GM19395 (cell line): ENCODE data around the gene ERFL.

ENCODE experiments used
- ATAC-seq: cut with Tn5 transposase; IDR thresholded peaks from one replicate; pipeline ENCODE4 v1.9.1; 2021; ENCODE audit warnings: mild to moderate bottlenecking, moderate library complexity; ENCODE audit not compliant: unreplicated experiment

The ERFL gene

DNA sequence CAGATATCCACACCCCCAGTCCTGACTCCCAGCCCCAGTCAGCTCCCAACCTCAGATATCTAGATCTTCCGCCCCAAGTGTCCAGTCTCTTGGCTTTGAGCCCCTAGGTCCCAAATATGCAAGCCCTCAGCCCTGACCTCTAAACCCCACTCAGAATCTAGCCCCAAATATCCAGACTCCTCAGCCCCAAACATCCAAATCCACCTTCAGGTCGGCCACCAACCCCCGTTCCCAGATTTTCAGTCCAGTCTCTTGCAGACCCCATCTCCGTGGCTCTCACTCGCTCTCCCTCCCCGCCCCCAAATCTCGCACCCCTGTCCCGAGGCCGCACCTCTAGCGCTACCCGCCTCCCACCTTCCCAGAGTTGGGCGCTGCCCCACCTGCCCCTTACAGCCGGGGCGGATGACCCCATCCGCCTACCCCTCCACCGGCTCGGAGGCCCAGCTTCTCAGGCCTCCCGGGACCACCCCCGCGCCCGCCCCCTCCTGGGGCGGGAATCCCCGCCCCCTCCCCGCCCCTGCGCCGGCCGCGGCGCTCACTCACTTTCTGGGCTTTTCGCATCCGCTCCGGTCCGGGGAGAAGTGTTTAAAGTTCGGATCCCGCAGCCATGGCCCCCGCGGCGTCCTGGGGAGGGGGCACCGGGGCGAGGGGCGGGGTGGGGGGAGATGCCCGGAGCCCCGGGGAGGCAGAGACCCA lies 604 bp downstream of the ERFL start:
- no peak for ATAC-seq

DNA sequence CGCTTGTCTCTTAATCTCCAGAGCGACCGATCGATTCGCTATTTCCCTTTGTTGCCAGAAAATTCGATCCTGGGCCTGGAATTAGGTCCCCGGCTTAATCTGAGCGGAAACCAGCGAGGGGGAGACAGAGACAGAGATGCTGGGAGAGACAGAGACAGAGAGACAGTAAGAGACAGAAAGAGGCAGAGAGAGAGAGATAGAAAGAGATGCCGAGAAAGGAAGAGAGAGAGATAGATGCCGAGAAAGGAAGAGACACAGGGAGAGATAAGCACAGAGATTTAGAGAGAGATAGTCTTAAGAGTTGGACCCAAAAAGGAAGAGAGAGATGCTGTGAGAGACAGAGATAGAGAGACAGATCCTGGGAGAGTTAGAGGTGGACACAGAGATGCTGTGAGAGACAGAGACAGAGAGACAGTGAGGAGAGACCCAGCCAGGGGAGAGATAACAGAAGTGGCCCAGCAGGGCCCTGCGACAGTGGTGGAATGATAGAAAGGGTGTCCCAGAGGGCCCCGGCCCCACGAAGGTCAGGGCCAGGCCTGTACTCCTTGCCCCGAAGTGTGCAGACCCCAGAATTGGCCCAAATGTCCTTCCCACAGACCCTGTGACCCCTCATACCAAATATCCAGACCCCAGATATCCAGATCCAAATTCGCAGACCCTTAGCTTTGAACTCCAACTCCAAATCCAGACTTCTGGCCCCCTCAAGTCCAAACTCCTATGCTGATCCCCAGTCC lies 1.3 kb downstream of the ERFL start:
- ATAC-seq: no peak

DNA sequence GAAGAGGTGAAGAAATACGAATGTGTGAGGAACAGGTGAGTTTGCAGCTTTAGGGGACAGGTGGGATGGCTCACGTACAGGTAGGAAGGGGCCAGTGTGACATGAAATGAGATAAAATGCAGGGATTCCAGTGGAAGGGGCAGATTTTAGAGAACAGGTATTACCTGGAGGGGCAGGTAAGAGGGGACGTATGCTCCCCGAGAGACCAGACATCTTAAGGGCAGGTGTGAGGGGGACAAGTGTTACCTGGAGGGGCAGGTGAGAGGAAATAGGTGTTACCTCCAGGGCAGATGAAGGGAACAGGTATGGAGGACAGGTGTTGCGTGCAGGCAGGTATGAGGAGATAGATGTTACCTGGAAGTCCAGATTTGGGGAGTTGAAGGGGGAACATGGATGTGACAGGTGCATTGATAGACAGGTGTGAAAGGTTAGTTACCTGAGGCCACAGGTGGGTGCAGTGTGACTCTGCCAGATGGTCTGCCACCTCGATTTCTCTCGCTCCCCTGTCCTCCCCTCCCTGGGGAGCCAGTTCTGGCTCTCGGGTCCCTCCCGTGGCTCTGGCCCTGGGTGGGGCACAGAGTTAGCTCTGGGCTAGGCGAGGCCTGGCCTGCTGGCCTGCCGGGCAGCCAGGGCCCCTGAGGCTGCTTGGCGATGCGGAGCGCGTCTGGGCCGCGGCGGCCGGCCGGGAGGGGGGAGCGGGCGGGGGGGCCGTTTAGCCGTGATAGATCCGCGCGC lies 2.1 kb downstream of the ERFL start:
- no peak for ATAC-seq

DNA sequence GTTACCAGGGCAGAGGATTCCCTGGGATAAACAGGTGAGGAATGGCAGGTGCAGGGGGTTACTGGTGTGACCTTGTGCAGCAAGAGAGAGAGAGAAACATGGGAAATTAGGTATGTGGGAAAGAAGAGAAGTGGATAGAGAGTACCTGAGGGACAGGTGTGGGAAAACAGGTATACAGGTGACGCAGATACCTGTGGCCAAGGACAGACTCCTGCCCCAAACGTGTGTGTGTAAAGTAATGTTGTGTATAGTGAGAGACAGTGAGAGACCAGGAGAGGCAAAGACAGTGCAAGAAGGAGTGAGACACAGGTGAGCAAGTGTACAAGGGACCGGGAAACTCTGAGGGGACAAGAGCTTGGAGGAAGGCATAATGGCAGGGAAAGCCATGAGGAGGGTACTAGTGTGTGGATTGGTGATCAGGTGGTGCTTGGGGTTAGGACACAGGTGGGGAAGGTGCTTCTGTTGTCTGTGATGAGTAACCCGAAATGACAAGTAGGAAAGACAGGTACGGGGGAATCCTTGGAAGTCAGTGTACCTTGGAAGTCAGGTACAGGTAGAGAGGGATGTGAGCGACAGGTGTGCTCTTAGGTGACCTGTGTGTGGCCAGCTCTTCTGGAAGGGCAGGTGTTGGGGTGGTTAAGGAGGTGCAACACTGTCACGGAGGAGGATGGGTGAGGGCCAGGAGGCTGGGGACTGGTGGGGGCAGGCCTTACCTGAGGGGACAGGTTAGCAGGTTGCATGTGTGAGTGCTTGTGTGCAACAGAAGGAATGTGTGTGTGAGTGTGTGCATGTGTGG lies 2.8 kb downstream of the ERFL start:
- no peak for ATAC-seq

DNA sequence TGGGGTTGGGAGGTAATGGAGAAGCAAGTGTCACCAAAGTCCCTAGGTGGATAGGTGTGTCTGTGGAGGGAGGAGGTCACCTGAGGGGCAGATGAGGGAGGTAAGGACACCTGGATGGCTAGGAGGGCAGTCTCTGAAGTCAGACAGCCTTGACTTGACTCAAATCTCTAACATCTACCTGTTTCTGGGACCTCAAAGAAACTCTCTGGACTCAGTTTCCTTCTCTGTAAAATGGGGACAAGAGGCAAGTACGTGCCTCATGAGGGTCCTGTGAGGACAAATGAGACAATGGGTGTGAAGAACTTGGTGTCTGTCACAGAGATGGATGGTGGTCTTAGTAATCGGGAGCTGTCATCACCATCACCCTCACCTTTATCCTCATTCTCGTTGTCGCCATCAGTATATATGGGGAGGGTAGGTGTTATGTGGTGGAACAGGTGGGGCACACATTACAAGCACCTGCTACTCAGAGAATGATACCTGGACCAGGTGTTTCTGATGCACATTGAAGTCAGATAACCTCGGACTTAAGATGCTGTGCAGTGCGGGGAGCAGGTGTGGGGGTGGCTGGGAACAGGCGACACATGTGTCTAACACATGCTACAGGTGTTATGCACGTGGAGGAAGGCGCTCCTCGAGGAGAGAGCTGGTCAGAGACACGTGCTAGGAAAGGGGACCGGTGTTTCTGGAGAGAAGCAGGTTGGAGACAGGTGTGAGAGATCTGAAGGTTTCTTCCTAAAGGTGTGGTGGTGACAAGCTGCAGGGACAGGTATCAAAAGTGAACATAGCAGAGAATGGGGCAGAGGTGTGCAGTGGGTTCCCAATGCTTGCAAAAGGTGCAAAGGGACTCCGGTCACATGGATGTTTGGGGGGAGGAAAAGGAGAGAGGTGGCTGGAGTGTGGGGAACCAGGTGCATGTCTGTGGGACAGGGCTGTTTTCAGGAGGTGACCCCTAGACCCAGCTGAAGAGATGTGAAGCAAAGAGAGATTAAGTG lies 3.8 kb downstream of the ERFL start:
- ATAC-seq: no peak

DNA sequence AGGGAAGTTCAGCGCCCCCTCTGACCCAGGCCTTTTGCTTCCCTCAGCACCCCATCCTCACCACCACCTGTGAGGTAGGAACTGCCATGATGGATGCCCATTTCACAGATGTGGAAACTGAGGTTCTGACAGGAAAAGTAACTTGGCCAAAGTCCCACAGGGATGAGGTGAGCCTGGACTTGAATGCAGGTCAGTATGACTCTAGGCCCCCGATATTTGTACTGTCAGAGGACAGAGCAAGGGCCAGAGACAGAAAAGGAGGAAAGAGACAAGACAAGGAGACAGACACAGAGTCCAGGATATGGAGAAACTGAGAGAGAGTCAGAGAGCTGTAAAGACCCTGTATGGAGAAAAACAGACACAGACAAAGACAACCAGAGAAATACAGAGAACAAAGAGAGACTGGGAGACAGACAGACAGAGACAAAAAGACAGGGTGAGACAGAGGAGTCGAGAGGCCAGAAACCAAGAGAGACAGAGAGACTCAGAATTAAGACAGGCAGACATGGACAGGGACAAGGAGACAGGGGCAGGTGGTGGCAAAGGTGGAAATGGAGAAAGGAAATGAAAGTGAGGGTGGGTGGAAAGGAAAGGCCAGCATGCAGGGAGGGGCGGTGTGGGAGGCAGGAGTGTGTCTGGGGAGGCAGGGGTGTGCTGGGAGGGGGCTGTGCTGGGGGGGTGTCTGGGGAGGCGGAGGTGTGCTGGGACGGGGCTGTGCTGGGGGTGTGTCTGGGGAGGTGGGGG lies 5.0 kb downstream of the ERFL start:
- ATAC-seq: no peak

DNA sequence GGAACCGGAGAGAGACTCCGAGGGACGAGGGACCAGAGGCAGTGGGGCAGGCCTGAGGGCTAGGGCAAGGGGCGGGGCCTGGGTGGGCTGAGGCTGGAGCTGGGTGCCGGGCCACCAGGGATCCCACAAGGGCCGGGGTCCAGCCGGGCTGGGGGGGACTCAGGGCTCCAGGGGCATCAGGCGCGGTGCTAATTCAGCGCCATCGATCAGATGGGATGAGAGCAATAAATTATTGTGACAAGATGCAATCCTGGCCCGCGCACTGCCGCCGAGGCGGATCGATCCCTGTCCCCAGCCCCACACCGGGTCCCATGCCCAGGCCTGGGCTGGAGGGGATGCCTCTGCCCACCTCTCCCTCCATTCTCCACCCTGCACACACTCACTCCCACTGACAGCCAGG lies 5.7 kb downstream of the ERFL start:
- no peak for ATAC-seq

DNA sequence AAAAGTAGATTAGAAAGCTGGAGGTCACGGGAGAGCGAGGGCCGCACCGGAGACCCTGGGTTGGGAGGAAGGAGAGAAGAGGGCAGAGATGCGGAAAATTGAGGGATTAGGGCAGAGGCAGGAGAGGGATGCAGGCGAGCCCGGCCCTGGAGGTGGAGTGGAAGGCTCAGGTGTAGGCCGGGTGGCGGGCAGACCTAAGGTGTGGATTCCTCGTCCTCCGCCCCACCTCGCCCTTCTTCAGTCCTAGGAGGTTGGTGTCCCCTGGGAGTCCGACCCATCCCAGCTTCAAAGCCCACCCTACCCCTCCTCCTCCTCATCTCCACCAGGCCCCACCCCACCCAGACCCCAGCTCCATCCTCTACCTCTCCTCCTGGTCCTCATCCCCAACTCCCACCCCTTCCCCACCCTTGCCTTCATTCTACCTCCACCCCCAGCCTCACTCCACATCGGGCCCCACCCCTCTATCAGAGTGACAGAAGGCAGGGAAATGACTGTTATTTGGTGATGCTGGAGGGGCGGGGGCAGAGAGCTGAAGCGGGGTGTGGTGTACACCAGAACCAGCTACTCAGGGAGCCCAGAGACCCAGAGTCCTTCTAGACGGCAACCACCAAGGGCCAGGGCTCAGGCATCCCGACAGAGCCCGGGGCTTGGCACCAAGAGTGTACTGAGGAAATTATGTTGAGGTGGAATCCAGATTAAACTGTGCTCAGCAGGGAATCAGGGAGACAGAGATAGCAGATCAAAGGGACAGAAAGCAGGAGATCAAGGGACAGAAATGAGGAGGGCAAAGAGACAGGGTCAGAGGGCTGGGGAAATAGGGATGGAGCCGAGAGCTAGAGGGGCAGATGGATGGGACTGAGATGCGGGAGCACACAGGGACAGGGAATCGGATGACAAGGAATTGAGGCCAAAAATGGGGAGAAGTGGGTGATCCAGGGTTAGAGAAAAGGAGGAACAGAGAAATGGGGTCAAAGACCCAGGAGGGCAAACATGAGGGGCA lies 6.4 kb downstream of the ERFL start:
- ATAC-seq: no peak

DNA sequence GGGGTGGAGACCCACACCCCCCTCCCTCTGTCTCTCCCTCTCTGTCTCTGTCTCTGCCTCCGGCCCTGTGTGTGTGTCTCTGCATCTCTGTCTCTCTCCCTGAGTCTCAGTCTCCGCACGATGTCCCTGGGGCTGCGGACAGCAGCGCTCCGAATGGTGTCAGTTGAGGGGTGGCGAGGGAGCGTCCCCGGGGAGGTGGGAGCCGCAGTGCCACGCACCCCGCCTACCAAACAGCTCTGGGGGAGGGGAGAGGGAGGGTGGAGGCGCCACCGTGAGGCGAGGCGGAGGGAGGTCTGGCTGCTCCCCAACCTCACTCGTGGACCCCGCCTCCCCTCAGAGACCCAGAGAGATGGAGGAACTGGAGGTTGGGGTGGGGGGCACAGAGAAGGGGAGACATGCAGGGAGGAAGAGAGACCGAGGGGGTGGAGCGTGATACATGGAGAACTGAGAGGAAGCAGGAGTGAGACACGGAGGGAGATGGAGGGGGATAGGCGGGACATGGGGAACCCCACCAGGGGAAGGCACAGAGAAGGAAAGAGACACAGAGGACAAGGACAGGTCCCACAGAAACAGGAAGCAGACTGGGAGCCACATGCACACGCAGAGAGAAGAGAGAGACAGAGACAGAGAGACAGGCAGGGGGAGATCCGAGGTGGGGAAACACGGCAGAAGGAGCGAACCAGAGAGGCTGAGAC lies 7.2 kb downstream of the ERFL start:
- no peak for ATAC-seq

DNA sequence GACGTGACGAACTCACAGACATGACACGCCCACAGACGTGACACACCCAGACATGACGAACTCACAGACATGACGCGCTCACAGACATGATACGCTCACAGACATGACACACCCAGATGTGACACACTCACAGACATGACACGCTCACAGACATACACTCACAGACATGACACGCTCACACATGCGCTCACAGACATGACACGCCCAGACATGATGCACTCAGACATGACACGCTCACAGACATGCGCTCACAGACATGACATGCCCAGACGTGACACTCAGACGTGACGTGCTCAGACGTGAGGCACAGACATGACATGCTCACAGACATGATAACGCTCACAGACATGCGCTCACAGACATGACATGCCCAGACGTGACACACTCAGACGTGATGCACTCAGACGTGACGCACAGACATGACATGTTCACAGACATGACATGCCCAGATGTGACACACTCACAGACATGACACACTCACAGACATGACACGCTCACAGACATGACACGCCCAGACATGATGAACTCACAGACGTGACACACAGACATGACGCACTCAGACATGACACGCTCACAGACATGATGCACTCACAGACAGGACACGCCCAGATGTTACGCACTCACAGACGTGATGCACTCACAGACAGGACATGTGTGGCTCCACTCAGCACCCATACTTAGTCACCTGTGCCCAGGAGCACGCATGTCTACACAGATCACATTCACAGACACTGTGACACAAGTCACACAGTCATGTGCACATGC lies 8.1 kb downstream of the ERFL start:
- no peak for ATAC-seq

DNA sequence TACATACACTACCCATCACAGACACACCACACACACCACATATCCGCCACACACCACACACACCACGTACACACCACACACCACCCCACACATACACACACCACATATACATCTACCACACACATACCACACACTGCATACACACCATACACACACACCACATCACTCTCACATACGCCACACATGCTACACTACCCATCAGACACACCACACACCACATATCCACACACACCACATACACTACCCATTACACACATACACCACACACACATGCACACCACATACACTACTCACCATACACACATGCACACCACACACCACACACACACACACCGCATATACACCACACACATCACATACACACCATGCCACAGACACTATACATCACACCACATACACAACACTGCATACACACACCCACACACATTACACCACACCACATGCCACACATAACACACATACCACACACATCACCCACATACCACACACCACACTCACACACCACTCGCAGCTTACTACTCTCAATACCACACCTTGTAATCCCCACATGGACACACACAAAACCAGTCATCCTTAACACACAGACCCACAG lies 9.5 kb downstream of the ERFL start:
- no peak for ATAC-seq

DNA sequence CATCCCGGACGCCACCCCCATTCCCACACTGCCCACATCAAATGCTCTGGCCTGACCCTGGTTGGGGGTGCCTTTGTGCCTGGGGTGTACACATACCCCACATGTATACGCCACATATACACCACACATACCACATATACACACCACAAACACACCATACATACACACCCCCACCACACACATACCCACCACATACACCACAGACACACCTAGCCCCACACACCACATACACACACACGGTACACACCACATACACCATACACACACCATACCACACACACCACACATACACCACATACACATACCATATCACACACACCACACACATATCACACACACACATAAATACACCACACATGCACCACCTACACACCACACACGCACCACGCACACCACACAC lies 10.2 kb downstream of the ERFL start:
- ATAC-seq: no peak

DNA sequence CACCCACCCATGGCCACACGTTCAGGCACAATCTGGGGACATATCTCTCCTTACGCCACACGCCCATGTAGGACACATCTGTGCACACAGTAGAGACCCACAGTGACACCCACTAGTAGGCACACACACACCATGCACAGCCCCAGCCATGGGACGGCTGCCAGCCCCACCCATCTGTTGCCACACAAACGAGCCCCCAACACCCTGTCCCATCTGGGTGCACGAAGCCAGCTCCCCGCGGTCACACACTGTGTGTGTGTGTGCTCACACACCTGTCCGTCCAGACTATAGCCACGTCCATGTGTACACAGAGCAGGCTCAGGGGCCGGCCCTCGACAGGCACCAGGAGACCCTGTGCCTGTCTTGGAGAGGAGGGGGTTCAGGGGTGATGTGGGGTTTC lies 10.6 kb downstream of the ERFL start:
- no peak for ATAC-seq

DNA sequence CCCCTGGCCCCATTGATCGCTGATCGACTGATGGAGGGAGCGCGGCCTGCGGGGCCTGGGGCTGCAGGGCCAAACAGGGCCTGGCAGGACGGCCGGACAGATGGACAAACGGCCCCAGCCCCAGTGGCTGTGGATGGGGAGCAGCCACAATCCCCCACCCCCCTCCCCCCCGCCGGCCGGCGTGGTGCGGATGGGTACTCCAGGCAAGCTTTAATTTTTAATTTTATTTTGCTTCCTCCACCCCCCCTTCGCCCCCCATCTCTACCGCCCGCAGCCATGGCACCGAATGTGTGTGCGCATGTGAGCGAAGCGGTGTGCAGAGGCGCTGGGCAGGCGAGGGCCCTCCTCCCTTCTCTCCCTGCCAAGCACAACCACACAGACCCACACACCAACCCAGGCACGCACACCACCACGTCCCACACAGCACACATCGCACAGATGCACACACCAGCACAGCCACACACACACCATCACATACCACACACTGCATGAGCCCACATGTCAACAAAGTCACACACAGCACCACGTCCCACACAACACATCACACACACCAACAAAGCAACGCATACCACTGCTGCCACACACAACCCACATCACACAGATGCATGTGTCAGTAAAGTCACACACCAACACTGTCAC lies 12.4 kb downstream of the ERFL start:
- ATAC-seq: no peak

DNA sequence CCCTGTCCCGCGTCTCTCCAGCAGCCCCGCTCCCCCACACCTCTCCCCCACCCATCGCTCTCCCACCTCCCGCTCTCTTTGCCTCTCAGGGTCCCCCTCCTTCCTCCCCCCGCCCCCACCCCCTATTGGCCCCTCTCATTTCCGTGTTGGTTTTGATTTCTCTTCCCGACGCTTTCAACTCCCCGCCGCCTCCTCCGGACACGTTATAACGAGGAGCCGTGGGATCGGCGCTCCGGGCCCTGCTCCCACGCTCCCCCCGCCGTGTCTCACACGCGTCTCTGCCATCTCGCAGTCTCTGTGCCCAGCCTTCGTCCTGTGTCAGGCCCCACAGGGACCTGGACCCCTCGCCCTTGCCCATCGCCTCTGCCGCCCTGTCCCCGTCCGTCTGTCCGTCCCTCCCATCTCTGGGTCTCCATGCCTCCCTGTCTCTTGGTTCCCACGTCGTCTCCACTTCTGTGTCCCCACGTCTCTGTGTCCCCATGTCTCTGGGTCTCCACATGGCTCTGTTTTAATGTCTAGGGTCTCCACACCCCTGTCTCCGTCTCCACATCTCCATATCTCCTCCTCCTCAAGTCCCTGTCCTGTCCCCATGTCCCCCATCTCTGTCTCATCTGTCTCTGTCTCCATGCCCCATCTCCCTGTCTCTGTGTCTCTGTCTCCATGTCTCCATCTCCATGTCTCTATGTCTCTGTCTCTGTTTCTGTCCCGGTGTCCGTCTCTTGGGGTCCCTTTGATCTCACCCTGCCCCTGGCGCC lies 13.1 kb downstream of the ERFL start:
- ATAC-seq: no peak
